RWPE1 (cell line): Measurements from ENCODE around the gene FABP3.
A peak's percentile ranks its signal among the peaks of the same experiment; 100 is the strongest.

Experiments used
- CTCF ChIA-PET: fragments of 350-600 bp; sonication (Branson Sonifier 250); formaldehyde crosslinking; extraction: SDS; loops from one replicate; lab custom pipeline; 2021; lab: Yijun Ruan, JAX
- POLR2A ChIA-PET: fragments of 400-600 bp; formaldehyde crosslinking; extraction: SDS; loops from one replicate; lab custom pipeline; 2020; ENCODE audit warnings: antibody characterized with exemption; ENCODE audit not compliant: low non-redundant PET; lab: Yijun Ruan, JAX
- DNase-seq: peaks from one replicate; pipeline ENCODE4 v3.0.0; 2012; ENCODE audit warnings: low spot score
- H3K27ac ChIP-seq: fragments of 450-650 bp; 2 replicates; pipeline ENCODE4 v1.5.1; 2017
- CTCF ChIP-seq: fragments of 450-650 bp; conservative IDR thresholded peaks from 2 replicates; pipeline ENCODE4 v1.5.1; 2017; ENCODE audit warnings: low read depth, mild to moderate bottlenecking

FABP3 gene

GRCh38 chr1:31400393-31400792 is 27.5 kb upstream of the FABP3 start:
- no peak for TF ChIP-seq CTCF
- POLR2A ChIA-PET: no interaction called here

GRCh38 chr1:31399976-31400375 is 27.1 kb upstream of the FABP3 start:
- POLR2A ChIA-PET: no interaction called here
- CTCF ChIA-PET: no interaction called here
- DNase-seq: no peak
- no peak overlapping the region for H3K27ac ChIP-seq
- TF ChIP-seq CTCF: no peak

More at GRCh38 chr1:31400393-31400792, 27.5 kb upstream of the FABP3 start:
- DNase-seq: no peak
- CTCF ChIA-PET: no interaction called here
- H3K27ac ChIP-seq: peak overlapping the region; percentile 82

GRCh38 chr1:31398246-31398645 is 25.4 kb upstream of the FABP3 start:
- ChIA-PET CTCF (interaction anchor here (1.0 to 2.8 kb wide), 3 partner anchors 23 to 183 kb away, joined by 3 to 13 read pairs (median 4); no protein-coding TSS in a partner anchor), POLR2A (no interaction called here)
- TF ChIP-seq CTCF: no peak
- no peak for DNase-seq
- peak overlapping the region; percentile 86 for H3K27ac ChIP-seq

- DNase-seq: no peak
- H3K27ac ChIP-seq: peak overlapping the region; percentile 86
- CTCF ChIA-PET: interaction anchor here (1.1 to 2.8 kb wide), 5 partner anchors 16 to 152 kb away, joined by 3 to 13 read pairs (median 4); no protein-coding TSS in a partner anchor
- no peak for TF ChIP-seq CTCF
- POLR2A ChIA-PET: interaction anchor here (1.0 kb wide), 1 partner anchor 24 kb away, joined by 3 read pairs; no protein-coding TSS in a partner anchor
Observed at GRCh38 chr1:31397360-31398095, 24.7 kb upstream of the FABP3 start.

GRCh38 chr1:31396633-31397351 is 23.9 kb upstream of the FABP3 start:
- TF ChIP-seq CTCF: peak; percentile 28; the same call in 1 of the 2 replicates
- H3K27ac ChIP-seq: peak overlapping the region; percentile 86
- peak; percentile 83 for DNase-seq
- CTCF ChIA-PET: interaction anchor here (1.2 to 2.8 kb wide), 4 partner anchors 17 to 108 kb away, joined by 3 to 13 read pairs (median 4); no protein-coding TSS in a partner anchor
- POLR2A ChIA-PET: interaction anchor here (1.0 kb wide), 1 partner anchor 25 kb away, joined by 3 read pairs; no protein-coding TSS in a partner anchor

- DNase-seq: peak; percentile 77
- peak; percentile 89 for TF ChIP-seq CTCF
- POLR2A ChIA-PET: interaction anchor here (0.6 to 0.9 kb wide), 3 partner anchors 20 to 27 kb away, joined by 3 read pairs; no protein-coding TSS in a partner anchor
- H3K27ac ChIP-seq: peak overlapping the region; percentile 86
- CTCF ChIA-PET: interaction anchor here (0.5 to 2.2 kb wide), 25 partner anchors 10 to 1448 kb away, joined by 3 to 34 read pairs (median 3); partner anchors contain the start of gene FABP3
Observed at GRCh38 chr1:31394584-31395193, 21.8 kb upstream of the FABP3 start.
